Breast epithelium (tissue), 4 donors: ENCODE results near the gene TEAD4. TPM values are rescaled to one million over a fixed set of nuclear protein-coding genes. Genes with fewer than 3 reads are reported as not detected.
A peak's percentile ranks its signal among the peaks of the same experiment; 100 is the strongest.

ENCODE experiments used
- DNase-seq, 2 donors: peaks; one replicate each; pipeline ENCODE4 v3.0.0-alpha.2; 2019; ENCODE audit warnings: low spot score in 2 of 2
- H3K27ac ChIP-seq, 2 donors: fragments of 200-600 bp; sonication (generic) in 1 of 2; one replicate each; pipeline ENCODE4 v1.5.1; 2016 to 2019; ENCODE audit warnings: mild to moderate bottlenecking in 1 of 2
- H3K27me3 ChIP-seq, 2 donors: fragments of 200-600 bp; sonication (generic) in 1 of 2; one replicate each; pipeline versions ENCODE4 v1.5.1 to v1.6.0; 2017 to 2019; ENCODE audit warnings: control low read depth in 1 of 2, mild to moderate bottlenecking in 1 of 2
- H3K36me3 ChIP-seq: fragments of 200-600 bp; one replicate; pipeline ENCODE4 v1.5.1; 2019
- H3K4me1 ChIP-seq, 2 donors: fragments of 200-600 bp; sonication (generic); one replicate each; pipeline ENCODE4 v1.5.1; 2016 to 2019; ENCODE audit warnings: control low read depth in 1 of 2
- H3K4me3 ChIP-seq, 3 donors: fragments of 200-600 bp; sonication (generic); 1 replicate in 2 of 3; 2 replicates in 1 of 3; pipeline ENCODE4 v1.5.1; 2016 to 2019; ENCODE audit warnings: mild to moderate bottlenecking in 3 of 3, moderate library complexity in 2 of 3
- H3K9me3 ChIP-seq, 2 donors: fragments of 200-600 bp; sonication (generic) in 1 of 2; one replicate each; pipeline ENCODE4 v1.5.1; 2016 to 2019; ENCODE audit warnings: control low read depth in 1 of 2
- POLR2A ChIP-seq: fragments of 450-650 bp; IDR thresholded peaks from one replicate; pipeline ENCODE4 v1.6.1; 2016; ENCODE audit warnings: antibody characterized with exemption, mild to moderate bottlenecking, moderate library complexity
- POLR2AphosphoS5 ChIP-seq, 3 donors: sonication (generic); formaldehyde crosslinking; IDR thresholded peaks; one replicate each; pipeline ENCODE4 v1.6.1; 2017; ENCODE audit warnings: antibody characterized with exemption in 3 of 3
- intact Hi-C: fragments of 100-400 bp; cut with DNase I; formaldehyde crosslinking; loops from one replicate; pipeline ENCODE4 v1.15.1; 2023; ENCODE audit warnings: low total_unique reads
- total RNA-seq, 3 donors: library from RNA; depleted of rRNA; stranded (reverse); fragments of >200 nt; gene quantifications; one replicate each; pipeline ENCODE4 v1.1.0, GENCODE V29; 2016
- TF ChIP-seq, protein P1 (sequence below), 3 donors: fragments of 450-650 bp; IDR thresholded peaks; one replicate each; pipeline ENCODE4 v1.5.1; 2016 to 2017; ENCODE audit warnings: antibody characterized with exemption in 3 of 3, mild to moderate bottlenecking in 3 of 3, moderate library complexity in 3 of 3

The TEAD4 gene
- total RNA-seq, 3 donors from 2014 or later = 2.4 to 24.3 (median 12.6) TPM

DNA sequence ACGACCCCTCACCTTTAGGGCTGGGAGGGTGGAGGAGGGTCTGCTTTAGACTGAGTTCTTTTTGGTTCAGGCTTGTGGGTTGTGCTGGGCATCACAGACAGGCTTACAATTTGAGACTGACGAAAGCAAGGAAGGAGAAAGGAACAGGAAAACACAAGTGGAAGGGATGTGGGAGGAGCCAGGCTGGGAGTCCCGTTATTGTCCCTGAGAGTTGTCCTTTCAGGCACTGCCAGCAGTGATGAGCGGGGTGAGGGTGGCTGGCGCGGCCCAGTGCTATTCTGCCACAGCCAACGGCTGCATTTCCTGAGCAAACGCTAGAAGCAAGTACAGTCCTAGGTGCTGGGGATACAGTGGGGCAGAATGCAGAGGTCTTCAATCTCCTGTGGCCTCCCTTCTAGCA lies 88.8 kb downstream of the TEAD4 start:
- Histone ChIP-seq H3K27ac (no peak overlapping the region), H3K36me3 (no peaks in the 10 kb centered on the region), H3K9me3 (no peaks in the 10 kb centered on the region), H3K27me3 (no peaks in the 10 kb centered on the region), H3K4me1 (no peaks in the 10 kb centered on the region), H3K4me3 (no peak overlapping the region)
- TF ChIP-seq, protein P1, sequence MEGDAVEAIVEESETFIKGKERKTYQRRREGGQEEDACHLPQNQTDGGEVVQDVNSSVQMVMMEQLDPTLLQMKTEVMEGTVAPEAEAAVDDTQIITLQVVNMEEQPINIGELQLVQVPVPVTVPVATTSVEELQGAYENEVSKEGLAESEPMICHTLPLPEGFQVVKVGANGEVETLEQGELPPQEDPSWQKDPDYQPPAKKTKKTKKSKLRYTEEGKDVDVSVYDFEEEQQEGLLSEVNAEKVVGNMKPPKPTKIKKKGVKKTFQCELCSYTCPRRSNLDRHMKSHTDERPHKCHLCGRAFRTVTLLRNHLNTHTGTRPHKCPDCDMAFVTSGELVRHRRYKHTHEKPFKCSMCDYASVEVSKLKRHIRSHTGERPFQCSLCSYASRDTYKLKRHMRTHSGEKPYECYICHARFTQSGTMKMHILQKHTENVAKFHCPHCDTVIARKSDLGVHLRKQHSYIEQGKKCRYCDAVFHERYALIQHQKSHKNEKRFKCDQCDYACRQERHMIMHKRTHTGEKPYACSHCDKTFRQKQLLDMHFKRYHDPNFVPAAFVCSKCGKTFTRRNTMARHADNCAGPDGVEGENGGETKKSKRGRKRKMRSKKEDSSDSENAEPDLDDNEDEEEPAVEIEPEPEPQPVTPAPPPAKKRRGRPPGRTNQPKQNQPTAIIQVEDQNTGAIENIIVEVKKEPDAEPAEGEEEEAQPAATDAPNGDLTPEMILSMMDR (IDR thresholded peaks at IDR 0.05) = no peak
- TF ChIP-seq POLR2A (no peak), POLR2AphosphoS5 (IDR thresholded peaks at IDR 0.05) (no peak)
- DNase-seq = no peak
- intact Hi-C loops = no loop called here

DNA sequence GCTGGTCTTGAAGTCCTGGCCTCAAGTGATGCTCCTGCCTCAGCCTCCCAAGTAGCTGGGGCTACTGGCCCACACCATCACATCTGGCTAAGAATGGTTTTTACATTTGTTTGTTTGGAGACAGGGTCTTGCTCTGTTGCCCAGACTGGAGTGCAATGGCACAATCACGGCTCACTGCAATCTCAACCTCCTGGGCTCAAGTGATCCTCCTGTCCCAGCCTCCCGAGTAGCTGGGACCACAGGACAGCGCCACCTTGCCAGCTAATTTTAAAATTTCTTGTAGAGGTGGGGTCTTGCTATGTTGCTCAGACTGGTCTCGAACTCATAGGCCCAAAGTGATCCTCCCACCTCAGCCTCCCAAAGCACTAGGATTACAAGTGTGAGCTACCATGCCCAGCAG lies 89.3 kb downstream of the TEAD4 start:
- no peak for DNase-seq
- no peaks in the 10 kb centered on the region for H3K27me3 ChIP-seq
- no peak overlapping the region for H3K27ac ChIP-seq
- no peaks in the 10 kb centered on the region for H3K36me3 ChIP-seq
- no peak overlapping the region for H3K4me3 ChIP-seq
- no peaks in the 10 kb centered on the region for H3K4me1 ChIP-seq
- TF ChIP-seq, protein P1 (IDR thresholded peaks at IDR 0.05) = no peak
- TF ChIP-seq POLR2AphosphoS5 (IDR thresholded peaks at IDR 0.05) (no peak), POLR2A (no peak)
- intact Hi-C loops = no loop called here
- no peaks in the 10 kb centered on the region for H3K9me3 ChIP-seq

DNA sequence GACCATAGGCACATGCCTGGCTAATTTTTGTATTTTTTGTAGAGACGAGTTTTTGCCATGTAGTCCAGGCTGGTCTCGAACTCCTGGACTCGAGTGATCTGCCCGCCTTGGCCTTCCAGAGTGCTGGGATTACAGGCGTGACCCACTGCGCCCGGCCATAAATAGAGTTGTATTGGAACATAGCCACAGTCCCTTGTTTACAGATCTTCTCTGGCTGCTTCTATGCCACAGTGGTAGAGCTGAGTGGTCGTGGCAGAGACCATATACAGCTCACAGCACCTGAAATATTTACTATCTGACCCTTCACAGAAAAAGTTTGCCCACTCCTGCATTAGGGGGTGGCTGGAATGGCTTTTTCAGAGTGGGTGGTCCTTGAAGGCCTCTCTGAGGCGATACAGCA lies 90.0 kb downstream of the TEAD4 start:
- Histone ChIP-seq H3K36me3 (no peaks in the 10 kb centered on the region), H3K27ac (no peak overlapping the region), H3K27me3 (no peaks in the 10 kb centered on the region), H3K9me3 (no peaks in the 10 kb centered on the region), H3K4me3 (no peak overlapping the region), H3K4me1 (no peaks in the 10 kb centered on the region)
- TF ChIP-seq POLR2A (no peak), POLR2AphosphoS5 (IDR thresholded peaks at IDR 0.05) (no peak)
- TF ChIP-seq, protein P1 (IDR thresholded peaks at IDR 0.05) = no peak
- intact Hi-C loops = no loop called here
- no peak for DNase-seq

DNA sequence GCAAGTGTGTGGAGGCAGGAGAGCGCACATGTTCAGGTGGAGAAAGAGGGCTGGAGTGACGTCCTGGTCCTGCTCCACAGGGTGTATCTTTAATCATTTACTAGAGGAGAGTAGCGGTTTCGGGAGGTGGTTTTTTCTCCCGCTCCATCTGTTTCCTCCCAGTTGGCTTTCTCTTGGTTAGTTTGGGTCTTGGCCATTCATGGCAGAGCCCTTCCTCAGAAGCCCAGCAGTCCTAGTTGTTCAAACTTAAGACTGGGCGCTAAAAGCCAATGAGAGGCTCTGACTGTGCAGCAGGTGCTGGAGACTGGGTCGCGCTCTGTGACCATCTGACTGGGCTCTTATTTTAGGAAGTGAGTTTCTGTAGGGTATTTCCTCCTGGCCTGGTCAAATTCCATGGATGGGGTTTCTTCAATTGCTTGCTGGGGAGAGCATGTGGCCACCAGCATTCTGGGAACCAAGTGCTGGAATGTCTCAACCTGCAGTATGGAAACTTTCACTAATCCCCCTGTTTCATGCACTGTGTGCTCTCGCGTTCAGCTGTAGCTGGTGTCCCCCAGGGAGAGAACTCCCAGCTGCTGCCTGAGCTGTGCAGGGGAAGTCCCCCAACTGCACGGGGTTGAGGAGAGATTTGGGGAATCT lies 90.5 kb downstream of the TEAD4 start:
- Histone ChIP-seq H3K4me1 (no peaks in the 10 kb centered on the region), H3K27ac (no peak overlapping the region), H3K27me3 (no peaks in the 10 kb centered on the region), H3K9me3 (no peaks in the 10 kb centered on the region), H3K4me3 (no peak overlapping the region), H3K36me3 (no peaks in the 10 kb centered on the region)
- TF ChIP-seq POLR2A (no peak), POLR2AphosphoS5 (IDR thresholded peaks at IDR 0.05) (no peak)
- TF ChIP-seq, protein P1 (IDR thresholded peaks at IDR 0.05) = no peak
- DNase-seq = no peak
- intact Hi-C loops = no loop called here

DNA sequence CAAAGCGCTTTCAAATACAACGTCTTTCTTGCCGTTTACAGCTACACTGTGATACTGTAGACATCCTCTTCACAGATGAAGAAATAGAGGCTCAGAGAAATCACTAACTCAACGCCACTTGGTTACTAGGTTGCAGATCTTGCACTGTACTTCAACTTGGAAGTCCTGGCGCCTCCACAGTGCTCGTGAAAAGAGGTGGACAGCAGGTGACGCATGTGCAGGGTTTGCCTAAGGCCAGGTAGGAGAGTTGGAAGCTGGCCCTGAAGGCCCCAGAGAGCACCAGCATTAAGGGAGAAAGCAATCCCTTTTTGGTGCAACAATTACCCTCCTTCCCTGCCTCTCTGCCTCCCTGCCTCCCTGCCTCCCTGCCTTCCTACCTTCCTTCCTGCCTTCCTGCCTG lies 95.2 kb downstream of the TEAD4 start:
- DNase-seq = no peak
- TF ChIP-seq POLR2A (no peak), POLR2AphosphoS5 (IDR thresholded peaks at IDR 0.05) (no peak)
- TF ChIP-seq, protein P1 (IDR thresholded peaks at IDR 0.05) = no peak
- H3K27ac ChIP-seq = peak overlapping the region in 1 of 2 donors; percentile 63
- intact Hi-C loops = no loop called here
- H3K4me3 ChIP-seq = no peak overlapping the region
- no peaks in the 10 kb centered on the region for H3K27me3 ChIP-seq
- no peaks in the 10 kb centered on the region for H3K36me3 ChIP-seq
- H3K9me3 ChIP-seq = no peaks in the 10 kb centered on the region
- H3K4me1 ChIP-seq = no peaks in the 10 kb centered on the region
